GM10266 (cell line): ENCODE data around the gene PCBP3.

Source experiments
- DNase-seq: peaks from one replicate; pipeline ENCODE4 v3.0.0; 2012; ENCODE audit errors: extremely low spot score
- CTCF ChIP-seq: IDR thresholded peaks from 2 replicates; pipeline ENCODE4 v1.5.1; 2012; ENCODE audit warnings: mild to moderate bottlenecking, low read depth; ENCODE audit not compliant: control insufficient read depth, insufficient read depth; ENCODE audit errors: missing control alignments

PCBP3 gene

GRCh38 chr21:45637883-45638282 lies 5.6 kb upstream of the PCBP3 start:
- no peak for TF ChIP-seq CTCF
- no peak for DNase-seq

GRCh38 chr21:45638707-45639106 lies 4.8 kb upstream of the PCBP3 start:
- TF ChIP-seq CTCF: no peak
- DNase-seq: no peak

GRCh38 chr21:45639206-45640000 lies 4.1 kb upstream of the PCBP3 start:
- no peak for TF ChIP-seq CTCF
- DNase-seq: no peak

- no peak for TF ChIP-seq CTCF
- DNase-seq: no peak
These were observed 3.3 kb upstream of the PCBP3 start for GRCh38 chr21:45640001-45640887.

GRCh38 chr21:45640888-45641479 lies 2.5 kb upstream of the PCBP3 start:
- no peak for TF ChIP-seq CTCF
- no peak for DNase-seq

GRCh38 chr21:45641480-45642035 lies 2.0 kb upstream of the PCBP3 start:
- TF ChIP-seq CTCF: no peak
- no peak for DNase-seq
